ENCODE results near the gene COL25A1.

DNA sequence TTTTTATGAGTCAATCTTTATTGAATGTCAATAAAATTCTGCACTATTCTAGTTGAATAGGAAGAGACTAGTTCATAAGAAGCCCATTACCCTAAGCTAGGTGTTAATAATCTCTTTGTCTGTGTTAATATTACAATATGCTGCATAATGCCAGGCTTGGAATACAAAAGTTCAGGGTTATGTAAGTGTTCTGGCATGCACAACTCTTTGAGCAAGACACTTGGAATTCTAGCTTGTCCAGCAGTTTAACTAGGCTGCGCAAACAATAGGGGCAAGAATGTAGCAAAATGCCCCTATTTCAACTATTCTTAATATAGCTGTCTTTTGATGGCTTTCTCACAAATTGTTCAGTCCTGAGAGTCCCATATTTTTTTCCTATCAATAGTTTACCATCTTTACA is 508.3 kb downstream of the COL25A1 start:
- TF ChIP-seq, protein P1, sequence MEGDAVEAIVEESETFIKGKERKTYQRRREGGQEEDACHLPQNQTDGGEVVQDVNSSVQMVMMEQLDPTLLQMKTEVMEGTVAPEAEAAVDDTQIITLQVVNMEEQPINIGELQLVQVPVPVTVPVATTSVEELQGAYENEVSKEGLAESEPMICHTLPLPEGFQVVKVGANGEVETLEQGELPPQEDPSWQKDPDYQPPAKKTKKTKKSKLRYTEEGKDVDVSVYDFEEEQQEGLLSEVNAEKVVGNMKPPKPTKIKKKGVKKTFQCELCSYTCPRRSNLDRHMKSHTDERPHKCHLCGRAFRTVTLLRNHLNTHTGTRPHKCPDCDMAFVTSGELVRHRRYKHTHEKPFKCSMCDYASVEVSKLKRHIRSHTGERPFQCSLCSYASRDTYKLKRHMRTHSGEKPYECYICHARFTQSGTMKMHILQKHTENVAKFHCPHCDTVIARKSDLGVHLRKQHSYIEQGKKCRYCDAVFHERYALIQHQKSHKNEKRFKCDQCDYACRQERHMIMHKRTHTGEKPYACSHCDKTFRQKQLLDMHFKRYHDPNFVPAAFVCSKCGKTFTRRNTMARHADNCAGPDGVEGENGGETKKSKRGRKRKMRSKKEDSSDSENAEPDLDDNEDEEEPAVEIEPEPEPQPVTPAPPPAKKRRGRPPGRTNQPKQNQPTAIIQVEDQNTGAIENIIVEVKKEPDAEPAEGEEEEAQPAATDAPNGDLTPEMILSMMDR (IDR thresholded peaks at IDR 0.05): no peak
- TF ChIP-seq POLR2A (IDR thresholded peaks at IDR 0.05): no peak
- no peak for TF ChIP-seq POLR2AphosphoS5 (IDR thresholded peaks at IDR 0.05)

Data from upper lobe of left lung (tissue), 4 donors.